Mucosa of descending colon (tissue), 3 donors: ENCODE data around the gene LCNL1. TPM values are rescaled to one million over a fixed set of nuclear protein-coding genes. Genes with fewer than 3 reads are reported as not detected.

Source experiments
- ATAC-seq: fragments of 200-7000 bp; cut with Tn5 transposase; one replicate; pipeline ENCODE4 v1.9.1; 2020; ENCODE audit warnings: mild to moderate bottlenecking, moderate library complexity
- DNase-seq, 3 donors: peaks; one replicate each; pipeline ENCODE4 v3.0.0-alpha.2; 2020
- H3K36me3 ChIP-seq: fragments of 200-600 bp; one replicate; pipeline ENCODE4 v1.8.0; 2021; ENCODE audit warnings: low read depth, mild to moderate bottlenecking
- H3K4me1 ChIP-seq: fragments of 200-600 bp; one replicate; pipeline ENCODE4 v1.8.0; 2021; ENCODE audit warnings: low read depth, mild to moderate bottlenecking
- H3K4me3 ChIP-seq: fragments of 200-600 bp; one replicate; pipeline ENCODE4 v1.8.0; 2021; ENCODE audit warnings: mild to moderate bottlenecking
- H3K9me3 ChIP-seq: fragments of 200-600 bp; one replicate; pipeline ENCODE4 v1.8.0; 2021; ENCODE audit warnings: mild to moderate bottlenecking
- intact Hi-C, 2 donors: fragments of 100-400 bp; cut with DNase I in 1 of 2; cut with micrococcal nuclease in 1 of 2; formaldehyde crosslinking; loops; one replicate each; pipeline versions ENCODE4 v1.11.0 to v1.11.1; 2022; cut with DNase I, micrococcal nuclease
- total RNA-seq, 3 donors: library from RNA; stranded (reverse); fragmentation: NEBNext Ultra II Directional in 2 of 3; extraction: Animal tissue kit (Norgen Biotek cat#: 25700) in 2 of 3; gene quantifications; one replicate each; pipeline versions ENCODE4 v1.2.1 to v1.2.4, GENCODE V29; 2021 to 2023
- TF ChIP-seq, protein P1 (sequence below): fragments of 200-600 bp; IDR thresholded peaks from one replicate; pipeline ENCODE4 v1.8.0; 2022; ENCODE audit warnings: antibody characterized with exemption, mild to moderate bottlenecking
- donor health status: DM: no; HTN: no; CAD: no; lungs with moderate emphysema.
- donor health status: DM: no; HTN: no; CAD: no.
- donor health status: DM: no; HTN: yes; CAD: no.

The LCNL1 gene
- total RNA-seq, 3 donors from 2014 or later: 0.17 to 0.76 TPM; not detected in 1

DNA sequence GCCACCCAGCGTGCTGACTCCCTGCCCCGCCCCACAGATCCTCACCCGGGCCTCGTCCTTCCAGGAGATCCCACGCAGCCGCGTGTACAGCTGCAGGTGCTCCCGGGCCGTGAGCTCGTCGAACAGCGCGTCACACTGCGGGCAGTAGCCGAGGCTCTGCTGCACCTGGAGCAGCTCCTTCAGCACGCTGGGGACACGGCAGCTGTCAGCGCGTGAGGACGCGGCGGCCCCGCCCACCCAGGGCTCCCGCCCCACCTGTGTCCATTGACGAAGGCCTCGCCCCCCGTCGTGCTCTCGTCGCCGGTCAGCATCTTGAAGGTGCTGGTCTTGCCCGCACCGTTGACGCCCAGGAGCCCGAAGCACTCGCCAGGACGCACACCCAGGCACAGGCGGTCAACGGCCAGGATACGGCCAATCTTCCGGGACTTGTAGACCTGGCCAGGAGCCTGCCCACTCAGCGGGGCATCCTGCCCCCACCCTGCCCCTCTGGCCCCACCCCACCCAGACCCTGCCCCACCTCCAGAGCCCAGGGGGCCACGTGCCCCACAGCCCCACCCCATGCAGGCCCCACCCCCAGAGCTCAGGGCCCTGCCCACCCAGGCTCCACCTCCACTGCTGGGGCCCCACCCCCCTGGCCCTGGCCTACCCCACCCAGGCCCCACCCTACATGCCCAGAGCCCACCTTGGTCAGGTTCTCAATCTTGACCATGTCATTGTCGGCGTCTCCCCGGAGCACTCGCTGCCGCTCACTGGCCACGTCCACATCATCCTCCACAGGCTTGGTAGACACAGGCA, 27.3 kb downstream of the LCNL1 start:
- DNase-seq (no peak), ATAC-seq (no peak)
- no peak overlapping the region for H3K4me3 ChIP-seq
- no peaks in the 10 kb centered on the region for H3K36me3 ChIP-seq
- intact Hi-C loops: no loop called here
- no peaks in the 10 kb centered on the region for H3K9me3 ChIP-seq
- no peaks in the 10 kb centered on the region for H3K4me1 ChIP-seq
- TF ChIP-seq, protein P1, sequence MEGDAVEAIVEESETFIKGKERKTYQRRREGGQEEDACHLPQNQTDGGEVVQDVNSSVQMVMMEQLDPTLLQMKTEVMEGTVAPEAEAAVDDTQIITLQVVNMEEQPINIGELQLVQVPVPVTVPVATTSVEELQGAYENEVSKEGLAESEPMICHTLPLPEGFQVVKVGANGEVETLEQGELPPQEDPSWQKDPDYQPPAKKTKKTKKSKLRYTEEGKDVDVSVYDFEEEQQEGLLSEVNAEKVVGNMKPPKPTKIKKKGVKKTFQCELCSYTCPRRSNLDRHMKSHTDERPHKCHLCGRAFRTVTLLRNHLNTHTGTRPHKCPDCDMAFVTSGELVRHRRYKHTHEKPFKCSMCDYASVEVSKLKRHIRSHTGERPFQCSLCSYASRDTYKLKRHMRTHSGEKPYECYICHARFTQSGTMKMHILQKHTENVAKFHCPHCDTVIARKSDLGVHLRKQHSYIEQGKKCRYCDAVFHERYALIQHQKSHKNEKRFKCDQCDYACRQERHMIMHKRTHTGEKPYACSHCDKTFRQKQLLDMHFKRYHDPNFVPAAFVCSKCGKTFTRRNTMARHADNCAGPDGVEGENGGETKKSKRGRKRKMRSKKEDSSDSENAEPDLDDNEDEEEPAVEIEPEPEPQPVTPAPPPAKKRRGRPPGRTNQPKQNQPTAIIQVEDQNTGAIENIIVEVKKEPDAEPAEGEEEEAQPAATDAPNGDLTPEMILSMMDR: no peak

- TF ChIP-seq, protein P1: no peak
These were observed 28.4 kb downstream of the LCNL1 start for GRCh38 chr9:137011156-137011555.

GRCh38 chr9:137011907-137012675, 29.3 kb downstream of the LCNL1 start:
- intact Hi-C loops: no loop called here
- Histone ChIP-seq H3K4me3 (no peak overlapping the region), H3K36me3 (no peaks in the 10 kb centered on the region), H3K4me1 (no peaks in the 10 kb centered on the region), H3K9me3 (no peaks in the 10 kb centered on the region)
- no peak for ATAC-seq
- no peak for DNase-seq
- TF ChIP-seq, protein P1: no peak

More at GRCh38 chr9:137011156-137011555, 28.4 kb downstream of the LCNL1 start:
- ATAC-seq (no peak), DNase-seq (no peak)
- Histone ChIP-seq H3K9me3 (no peaks in the 10 kb centered on the region), H3K4me3 (no peak overlapping the region), H3K4me1 (no peaks in the 10 kb centered on the region), H3K36me3 (no peaks in the 10 kb centered on the region)
- intact Hi-C loops: no loop called here

DNA sequence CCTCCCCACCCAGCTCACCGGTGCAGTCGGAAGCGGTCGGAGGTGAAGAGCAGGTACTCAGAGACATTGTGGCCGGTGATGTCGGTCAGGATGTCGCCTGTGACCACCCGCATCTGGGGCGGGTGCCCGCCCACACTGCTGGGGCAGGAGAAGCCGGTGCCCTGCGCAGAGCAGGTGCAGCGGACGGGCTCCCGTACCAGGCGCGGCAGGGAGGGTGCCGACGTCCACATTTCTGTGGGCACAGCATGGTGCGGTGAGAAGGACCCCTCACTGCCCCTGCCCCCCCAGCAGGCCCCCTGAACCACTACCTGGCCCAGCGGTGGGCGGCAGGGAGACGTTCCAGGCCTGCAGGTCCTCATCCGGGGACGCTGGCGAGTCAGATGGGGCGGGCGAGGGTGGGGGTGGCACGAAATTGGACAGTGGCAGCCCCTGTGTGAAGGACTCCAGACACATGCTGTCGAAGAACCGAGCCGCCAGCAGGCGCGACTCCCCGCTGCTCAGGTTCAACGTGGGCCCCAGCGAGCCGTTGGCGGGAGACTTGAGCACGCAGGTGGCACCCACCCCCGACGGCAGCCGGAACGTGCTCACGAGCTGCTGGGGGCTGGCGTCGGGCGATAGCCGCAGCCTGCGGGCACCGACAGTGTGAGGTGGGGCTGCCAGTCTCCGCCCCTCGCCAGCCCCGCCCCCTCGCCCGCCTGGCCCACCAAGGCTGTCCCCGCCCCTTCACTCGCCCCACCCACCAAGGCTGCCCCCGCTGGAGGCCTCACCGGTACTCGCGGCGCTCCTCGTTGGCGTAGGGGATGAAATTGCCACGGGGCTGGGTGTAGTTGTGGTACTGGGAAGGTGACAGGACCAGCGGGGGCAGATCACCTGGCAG, 30.1 kb downstream of the LCNL1 start:
- Histone ChIP-seq H3K4me3 (no peak overlapping the region), H3K36me3 (no peaks in the 10 kb centered on the region), H3K4me1 (no peaks in the 10 kb centered on the region), H3K9me3 (no peaks in the 10 kb centered on the region)
- TF ChIP-seq, protein P1: no peak
- DNase-seq (no peak), ATAC-seq (no peak)
- intact Hi-C loops: no loop called here

GRCh38 chr9:137013571-137013940, 30.8 kb downstream of the LCNL1 start:
- DNase-seq (no peak), ATAC-seq (no peak)
- Histone ChIP-seq H3K36me3 (no peaks in the 10 kb centered on the region), H3K4me3 (no peak overlapping the region), H3K9me3 (no peaks in the 10 kb centered on the region), H3K4me1 (no peaks in the 10 kb centered on the region)
- TF ChIP-seq, protein P1: no peak
- intact Hi-C loops: no loop called here
